HS-5 (cell line): ENCODE measurements around the gene PDSS1.
"Not testable (repeated sequence)": the region's sequence is repeated elsewhere in the genome, so short reads cannot be mapped to it uniquely, and the experiment has no call there.

Experiments used
- DNase-seq: peaks from one replicate; pipeline ENCODE4 v3.0.0-alpha.2; 2012; ENCODE audit warnings: low read depth

PDSS1 gene

DNA sequence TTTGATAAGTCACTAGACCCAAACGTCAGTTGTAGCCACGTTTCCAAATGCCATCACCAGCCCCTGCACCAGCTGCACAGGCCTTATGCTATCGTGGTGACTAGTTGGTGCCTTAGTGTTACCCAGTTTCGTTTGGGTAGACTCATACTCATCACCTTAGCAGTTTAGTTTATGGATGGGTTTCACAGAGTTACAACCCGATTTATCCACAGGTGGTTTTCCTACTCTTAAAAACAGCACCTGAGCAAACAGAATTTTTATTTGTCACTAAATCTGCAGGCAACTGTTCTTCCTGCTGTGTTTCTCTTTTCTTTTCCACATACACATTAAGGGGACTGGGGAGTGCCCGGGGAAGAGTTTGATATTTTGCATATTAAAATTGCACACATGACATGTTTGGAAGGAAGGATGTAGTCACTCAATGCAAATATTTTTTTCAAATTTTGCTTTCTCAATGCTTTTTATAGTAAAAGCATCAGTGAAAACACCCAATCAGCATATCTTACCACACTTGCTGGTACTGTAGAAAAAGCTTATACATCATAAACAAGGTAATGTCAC is 41.6 kb downstream of the PDSS1 start:
- DNase-seq: no peak

DNA sequence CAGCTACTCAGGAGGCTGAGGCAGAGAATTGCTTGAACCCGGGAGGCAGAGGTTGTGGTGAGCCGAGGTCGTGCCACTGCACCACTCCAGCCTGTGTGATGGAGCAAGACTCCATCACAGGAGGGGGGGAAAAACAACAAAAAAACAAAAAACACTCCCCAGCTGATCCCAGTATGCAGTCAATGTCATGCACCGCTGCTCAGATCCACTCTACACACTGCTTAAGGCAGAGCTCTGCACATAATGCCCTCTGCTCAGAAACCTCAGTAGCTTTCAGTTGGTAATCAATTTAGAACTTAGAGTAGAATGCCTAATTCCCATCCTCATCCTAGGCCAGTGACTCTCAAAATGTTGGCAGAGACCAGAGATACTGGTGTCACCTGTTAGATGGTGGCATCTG is 43.9 kb downstream of the PDSS1 start:
- DNase-seq: no peak

DNA sequence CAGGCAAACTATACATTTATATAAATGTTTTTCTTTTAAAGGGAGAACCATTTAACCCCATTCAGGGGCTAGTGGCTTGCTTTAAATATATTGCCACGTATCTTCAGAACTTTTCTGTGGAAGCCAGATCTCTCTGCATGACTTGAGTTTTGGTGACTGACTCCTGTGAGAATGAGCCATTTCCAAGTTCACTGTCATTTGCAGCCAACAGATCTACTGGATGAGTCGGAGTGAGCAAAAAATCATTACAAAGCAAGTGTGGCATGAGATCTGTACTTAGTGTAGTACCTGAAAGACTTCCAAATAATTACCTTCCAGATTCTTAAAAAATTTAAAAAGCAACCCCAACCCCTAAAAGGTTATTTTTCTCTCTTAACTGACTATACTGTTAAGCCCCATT is 45.6 kb downstream of the PDSS1 start:
- DNase-seq: no peak

DNA sequence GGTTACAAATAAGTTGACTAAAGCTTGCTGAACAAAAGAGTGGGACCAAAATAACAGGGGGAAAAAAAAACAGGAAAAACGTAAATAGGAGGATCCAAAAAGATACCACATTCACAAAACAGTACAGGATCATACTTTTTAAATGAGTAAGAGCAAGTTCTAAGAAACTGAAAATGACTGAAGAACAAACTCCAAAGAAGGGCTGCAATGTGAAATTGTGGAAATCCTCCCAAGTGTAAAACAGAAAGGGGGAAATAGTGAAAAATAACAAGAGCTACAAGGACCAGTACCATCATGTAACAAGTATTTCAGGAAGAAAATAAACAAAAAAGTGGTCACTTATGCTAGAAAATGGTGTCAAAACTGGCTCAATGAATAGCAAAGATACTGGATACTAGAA is 46.3 kb downstream of the PDSS1 start:
- no peak for DNase-seq

DNA sequence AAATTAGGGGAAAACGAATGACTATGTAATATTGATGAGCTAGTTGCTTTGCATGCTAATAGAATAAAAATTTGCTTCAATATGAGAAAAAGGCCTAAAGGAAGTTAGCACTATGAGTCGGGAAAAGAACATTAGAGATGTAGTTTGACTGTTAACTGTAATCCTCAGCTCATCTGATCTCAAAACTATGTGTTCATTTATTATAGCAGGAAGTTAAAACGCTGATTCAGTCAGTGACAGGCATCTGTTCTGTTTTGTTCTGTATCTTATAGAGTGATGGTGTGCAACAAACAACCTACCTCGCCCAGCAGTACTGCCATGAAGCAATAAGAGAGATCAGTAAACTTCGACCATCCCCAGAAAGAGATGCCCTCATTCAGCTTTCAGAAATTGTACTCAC is 48.6 kb downstream of the PDSS1 start:
- DNase-seq: no peak

DNA sequence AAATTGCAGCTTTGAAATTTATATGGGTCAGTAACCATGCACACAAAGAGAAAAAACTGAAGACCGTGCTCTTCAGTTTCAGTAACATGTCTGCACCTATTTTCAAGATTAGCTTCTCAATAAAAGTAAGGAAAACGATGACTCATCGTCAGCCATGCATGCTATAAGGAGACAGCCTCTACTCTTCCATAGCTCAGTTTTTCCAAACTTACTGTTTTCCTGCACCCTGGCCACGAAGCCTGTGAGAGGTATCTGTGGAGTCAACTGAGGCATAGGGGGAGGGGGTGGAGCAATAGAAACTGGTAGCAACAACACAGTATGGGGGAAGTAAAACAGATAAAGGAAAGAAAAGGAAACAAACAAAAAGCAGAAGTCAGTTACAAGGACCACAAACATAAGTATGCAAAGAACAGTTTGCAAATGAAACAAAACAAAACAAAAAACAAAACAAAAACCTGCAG is 58.0 kb downstream of the PDSS1 start:
- DNase-seq: no peak

DNA sequence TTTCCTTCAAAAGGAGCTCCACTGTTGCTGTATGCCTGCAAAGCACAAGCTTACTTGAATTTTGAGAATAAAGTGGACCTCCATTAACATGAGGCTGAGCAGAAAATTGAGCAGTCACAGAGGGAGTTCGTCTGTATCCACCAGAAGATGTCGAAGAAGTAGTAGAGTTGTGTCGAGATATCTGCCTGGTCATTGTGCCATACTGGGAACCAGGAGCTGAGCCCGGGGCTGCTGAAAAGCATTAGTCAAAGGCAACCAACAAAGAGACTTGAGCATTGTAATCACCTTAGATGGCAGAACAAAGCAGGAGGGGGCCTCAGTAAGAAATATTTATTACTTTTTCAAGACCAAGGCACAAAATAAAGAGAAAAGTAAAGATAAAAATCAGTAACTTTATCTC is 61.5 kb downstream of the PDSS1 start:
- DNase-seq: no peak

DNA sequence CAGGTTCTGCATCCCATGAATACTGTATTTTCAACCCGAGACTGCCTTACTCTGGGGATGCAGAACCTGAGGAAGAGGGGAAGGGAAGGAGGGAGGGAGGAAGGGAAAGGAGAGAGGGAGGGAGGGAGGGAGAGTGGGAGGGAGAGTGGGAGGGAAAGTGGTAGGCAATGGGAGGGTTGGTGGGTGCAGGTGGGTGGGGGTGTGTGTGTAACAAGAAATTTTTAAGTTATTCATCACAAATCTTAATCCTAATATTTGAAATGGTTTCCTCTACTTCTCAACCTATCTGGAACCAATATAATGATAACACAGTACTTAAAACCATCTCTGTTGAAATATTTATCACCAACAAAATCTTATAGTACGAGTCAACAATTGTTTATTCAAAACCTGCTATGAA is 68.0 kb downstream of the PDSS1 start:
- no peak for DNase-seq

DNA sequence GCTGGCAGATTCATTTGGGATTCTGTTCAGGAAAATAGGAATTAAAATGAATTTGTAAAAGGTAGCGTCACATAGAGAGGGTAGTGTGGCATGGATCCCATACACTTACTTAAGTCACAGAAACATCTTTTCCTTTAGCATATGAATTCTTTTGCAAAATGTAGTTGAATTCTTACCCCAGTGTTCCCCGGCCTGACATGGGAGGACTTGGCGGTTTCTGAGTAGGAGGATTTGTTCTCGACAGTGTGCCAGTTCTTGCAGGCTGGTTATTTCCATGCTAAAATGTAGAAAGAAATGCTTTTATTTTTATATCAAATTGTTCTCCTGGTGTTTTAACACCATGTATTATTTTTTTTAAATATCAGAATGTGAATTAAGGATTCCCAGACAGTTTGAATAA is 72.6 kb downstream of the PDSS1 start:
- no peak for DNase-seq

DNA sequence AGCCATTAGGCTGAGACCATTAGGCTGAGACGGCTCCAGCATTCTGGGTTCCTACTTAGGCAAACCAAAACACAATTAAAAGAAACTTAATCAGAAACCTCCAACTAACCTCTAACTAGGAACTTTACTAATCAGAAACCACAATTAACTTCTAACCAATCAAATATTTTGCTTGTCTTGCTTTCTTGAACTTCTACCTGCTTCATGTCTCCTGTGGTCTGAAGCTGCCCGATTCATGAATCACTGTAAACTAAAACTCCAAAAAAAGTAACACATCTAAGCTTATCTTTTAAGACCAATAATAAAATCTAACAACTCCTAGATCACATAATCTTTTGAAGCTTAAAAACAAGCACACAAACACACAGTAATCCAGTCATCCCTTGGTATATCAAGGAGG is 76.1 kb downstream of the PDSS1 start:
- DNase-seq: no peak

DNA sequence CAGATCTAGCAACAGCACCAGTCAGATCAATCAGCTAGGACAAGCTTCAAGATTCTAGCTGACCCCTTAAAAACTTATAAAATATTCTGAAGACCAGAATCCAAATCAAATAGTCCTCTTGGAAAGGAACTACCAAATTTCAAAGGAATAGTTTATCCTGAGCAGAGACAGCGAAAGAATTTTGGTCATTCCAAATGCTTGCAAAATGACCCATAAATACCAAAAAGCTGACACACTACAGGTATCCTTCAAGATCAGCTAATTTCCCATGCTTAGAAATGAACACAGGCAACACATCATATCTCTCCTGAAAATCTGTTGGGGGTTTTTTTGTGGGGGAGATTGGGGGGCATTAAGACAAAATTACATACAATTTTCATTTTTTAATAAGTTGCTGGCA is 78.8 kb downstream of the PDSS1 start:
- DNase-seq: no peak

DNA sequence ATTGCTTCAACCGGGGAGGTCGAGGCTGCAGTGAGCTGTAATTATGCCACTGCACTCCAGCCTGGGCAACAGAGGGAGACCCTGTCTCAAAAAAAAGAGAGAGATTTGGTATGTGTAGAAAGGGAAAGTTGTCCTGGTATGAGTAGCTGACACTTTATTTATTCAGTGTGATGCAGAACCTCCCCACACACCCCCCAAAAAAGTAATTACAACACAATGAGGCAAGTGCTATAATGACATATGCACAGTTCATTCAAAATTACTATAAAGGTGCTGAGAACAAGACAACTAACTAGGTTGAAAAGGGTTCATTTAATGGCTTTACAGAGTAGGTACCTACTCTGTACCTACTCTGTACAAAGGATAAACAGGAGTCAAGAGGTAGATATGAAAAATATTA is 80.2 kb downstream of the PDSS1 start:
- no peak for DNase-seq

DNA sequence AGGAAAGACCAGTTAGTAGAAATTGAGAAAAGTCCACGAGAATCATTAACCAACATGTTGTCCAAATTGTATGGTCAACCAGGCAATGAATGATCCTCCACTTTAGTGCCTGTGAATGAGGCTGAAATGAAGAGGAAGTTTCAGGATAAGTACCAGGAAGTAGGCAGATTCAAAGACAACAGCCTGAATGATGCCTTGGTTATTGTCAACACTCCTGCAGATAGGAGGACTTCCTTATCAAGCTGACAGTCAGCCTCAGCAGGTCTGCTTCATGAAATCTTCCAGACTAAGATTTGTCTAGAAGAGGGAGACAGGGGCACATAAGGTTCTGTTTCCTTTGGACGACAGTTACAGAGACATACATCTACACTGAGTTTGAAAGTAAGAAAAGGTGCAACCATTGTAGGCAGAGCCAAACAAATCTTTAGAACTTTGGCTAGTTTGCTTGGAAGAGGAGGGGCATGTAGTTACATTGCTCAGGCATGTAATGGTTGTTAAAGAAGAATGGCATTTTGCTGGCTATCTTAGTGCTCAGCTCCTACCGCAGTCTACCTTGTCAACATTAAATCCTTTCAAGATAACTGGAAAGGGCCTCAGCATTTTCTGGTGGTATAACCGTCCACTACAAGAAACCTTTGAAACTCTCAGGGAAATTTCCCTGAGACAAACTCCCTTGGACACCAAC is 81.8 kb downstream of the PDSS1 start:
- no peak for DNase-seq

DNA sequence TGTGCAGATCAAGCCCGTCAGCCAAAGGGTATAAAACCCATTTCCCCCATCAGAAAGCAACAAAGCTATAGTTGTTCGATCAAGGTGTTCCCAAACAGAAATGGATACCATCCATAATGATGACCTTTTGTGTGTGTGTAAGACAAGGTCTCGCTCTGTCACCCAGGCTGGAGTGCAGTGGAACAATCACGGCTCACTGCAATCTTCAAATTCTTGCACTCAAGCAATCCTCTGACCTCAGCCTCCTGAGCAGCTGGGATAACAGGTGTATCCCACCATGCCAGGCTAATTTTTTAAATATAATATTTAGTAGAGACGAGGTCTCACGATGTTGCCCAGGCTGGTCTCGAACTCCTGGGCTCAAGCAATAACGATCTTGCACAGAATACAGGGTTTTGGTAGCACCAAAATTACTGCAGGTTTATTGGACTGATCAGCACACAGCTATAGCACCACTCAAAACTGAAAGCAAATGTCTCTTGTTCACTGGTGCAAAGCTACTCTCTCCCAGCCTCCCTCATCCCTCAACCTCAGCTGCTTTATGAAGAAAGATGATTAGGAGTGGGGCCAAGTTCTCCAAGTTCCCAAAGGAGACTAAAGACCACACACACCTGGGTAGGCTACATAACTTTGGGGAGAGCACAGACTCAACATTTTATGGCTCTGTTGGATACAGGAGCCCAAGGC is 82.7 kb downstream of the PDSS1 start:
- DNase-seq: no peak

DNA sequence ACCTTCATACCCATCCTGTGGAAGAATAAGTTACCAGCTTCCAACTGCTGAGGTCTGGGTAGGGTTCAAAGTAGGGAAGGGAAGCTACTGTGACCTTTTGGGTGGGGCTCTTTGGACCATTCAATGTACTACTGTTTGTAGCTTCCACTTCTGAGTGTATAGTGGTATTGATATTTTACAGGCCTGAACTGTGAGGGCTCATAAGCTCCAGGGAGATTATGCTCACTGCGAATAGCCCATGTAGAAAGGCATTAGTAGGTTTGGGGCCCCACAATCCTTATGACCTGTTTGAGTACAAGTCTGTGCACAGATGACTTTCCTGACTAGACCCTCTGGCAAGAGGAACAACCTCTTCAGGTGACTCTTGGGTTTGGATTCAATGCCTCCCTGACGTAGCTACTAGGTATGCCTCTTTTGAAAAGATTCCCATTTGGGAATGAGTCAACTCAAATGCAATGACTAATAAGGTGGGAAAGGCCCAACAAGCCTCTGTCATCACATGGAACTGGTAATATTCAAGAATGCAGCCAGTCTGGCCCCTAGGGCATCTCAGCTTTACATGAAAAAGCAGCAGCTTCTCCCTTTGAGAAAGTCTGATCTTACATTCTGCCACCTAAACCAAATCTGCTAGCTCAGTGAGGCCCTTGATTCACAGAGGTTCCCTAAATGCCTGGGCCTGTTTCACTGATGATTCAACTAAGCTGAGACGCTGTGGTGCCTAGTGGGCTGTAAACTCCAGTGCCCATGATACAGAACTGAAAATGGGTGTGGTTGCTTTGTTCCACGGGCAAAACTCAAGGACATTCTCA is 83.5 kb downstream of the PDSS1 start:
- peak; percentile 65 for DNase-seq

DNA sequence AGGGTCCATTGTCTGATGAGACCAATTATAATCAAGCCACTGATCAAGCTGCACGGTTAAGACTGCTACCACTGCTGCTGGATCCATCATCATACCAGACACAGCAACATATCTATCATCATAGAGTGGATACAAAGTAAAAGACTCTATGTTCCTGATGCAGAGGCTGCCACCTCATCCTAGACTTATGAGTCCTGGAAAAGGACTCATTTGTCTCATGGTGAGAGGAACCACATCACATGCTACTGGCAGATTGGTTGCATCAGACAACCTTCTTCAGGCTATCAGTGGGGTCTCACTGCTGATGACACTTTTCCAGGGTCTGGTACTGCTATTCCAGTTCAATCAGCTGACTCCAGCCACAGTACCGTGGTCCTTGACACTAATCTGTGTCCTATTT is 84.3 kb downstream of the PDSS1 start:
- DNase-seq: peak; percentile 3

DNA sequence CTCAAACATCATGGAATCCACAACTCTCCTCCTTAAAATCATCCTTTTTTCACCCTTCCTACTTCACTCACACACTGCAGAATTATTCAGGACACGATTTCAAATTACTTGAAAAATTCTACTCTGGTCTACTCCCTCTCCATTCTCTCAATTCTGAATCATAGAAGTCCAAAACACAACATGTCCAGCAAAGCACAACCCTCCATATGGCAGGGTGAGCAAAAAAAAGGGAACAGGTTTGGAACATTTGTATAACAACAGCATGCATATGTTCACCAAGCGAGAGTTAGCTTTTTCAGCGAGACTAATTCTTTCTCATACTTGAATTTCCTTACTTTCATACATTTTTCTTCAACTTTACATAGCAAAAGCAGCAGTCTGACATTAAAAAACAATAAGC is 89.9 kb downstream of the PDSS1 start:
- no peak for DNase-seq

DNA sequence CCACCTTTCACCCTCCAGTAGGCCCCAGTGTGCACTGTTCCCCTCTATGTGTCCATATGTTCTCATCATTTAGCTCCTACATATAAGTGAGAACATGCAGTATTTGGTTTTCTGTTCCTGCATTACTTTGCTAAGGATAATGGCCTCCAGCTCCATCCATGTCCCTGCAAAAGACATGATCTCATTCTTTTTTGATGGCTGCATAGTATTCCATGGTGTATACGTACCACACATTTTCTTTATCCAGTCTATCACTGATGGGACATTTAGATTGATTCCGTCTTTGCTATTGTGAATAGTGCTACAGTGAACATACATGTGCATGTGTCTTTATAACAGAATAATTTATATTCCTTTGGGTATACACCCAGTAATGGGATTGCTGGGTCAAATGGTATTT is 92.3 kb downstream of the PDSS1 start:
- not testable (repeated sequence) for DNase-seq

DNA sequence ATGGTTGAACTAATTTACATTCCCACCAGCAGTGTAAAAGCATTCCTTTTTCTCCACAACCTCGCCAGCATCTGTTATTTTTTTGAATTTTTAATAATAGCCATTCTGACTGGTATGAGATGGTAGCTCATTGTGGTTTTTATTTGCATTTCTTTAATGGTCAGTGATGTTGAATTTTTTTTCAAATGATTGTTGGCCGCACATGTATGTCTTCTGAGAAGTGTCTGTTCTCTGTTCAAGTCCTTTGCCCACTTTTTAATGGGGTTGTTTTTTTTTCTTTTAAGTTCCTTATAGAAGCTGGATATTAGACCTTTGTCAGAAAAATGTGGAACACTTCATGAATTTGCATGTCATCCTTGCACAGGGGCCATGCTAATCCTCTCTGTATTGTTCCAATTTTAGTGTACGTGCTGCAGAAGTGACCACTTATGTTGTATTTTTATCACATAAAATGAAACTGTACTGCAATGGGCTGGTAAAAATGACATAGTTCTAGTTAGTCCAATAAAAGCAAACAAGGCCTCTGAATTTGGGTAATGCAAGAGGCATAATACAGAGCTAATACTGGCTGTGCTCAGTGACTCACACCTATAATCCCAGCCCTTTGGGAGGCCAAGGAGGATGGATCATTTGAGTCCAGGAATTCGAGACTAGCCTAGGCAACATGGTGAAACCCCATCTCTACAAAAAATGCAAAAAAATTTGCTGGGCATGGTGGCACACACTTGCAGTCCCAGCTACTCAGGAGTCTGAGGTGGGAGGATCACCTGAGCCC is 92.9 kb downstream of the PDSS1 start:
- no peak for DNase-seq

DNA sequence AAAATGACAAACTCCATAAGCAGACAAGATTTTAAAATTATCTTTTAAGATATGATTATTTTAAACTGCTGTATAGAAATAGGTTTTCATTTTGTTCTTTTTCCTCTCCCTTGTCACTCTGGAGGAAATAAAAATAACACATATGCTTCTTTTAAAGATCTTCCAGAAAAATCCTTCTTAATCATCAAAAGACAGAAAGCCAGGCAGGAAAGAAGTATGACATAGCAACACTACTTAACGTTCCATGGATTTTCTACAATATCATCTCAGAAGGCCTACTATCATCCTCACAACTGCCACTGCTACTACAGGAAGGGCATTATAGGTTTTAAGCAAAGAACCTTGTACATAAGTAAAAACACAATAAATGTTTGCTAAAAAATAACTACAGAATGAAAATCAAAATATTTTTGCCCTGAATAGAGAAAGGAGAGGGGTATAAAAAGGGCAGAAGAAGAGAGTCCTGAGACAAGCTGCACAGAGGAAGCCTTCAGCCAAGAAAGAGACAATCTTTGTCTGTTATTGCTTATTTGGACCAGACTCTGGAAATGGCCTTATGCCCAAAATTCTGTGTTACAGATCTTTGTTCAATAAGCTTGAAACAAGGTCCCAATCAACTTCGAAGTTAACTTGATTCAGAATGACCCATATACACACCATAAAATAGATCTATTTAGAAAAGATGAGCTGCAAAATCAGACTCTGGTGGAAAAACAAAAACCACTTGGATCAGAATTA is 95.4 kb downstream of the PDSS1 start:
- no peak for DNase-seq
